HG02571 (cell line): ENCODE data around the gene LURAP1L.
"Not testable (repeated sequence)": the region's sequence is repeated elsewhere in the genome, so short reads cannot be mapped to it uniquely, and the experiment has no call there.

Source experiments
- ATAC-seq: cut with Tn5 transposase; IDR thresholded peaks from one replicate; pipeline ENCODE4 v1.9.1; 2021; ENCODE audit warnings: mild to moderate bottlenecking, moderate library complexity; ENCODE audit not compliant: unreplicated experiment

Gene LURAP1L

GRCh38 chr9:12851341-12852090 lies 76.7 kb downstream of the LURAP1L start:
- no peak for ATAC-seq

DNA sequence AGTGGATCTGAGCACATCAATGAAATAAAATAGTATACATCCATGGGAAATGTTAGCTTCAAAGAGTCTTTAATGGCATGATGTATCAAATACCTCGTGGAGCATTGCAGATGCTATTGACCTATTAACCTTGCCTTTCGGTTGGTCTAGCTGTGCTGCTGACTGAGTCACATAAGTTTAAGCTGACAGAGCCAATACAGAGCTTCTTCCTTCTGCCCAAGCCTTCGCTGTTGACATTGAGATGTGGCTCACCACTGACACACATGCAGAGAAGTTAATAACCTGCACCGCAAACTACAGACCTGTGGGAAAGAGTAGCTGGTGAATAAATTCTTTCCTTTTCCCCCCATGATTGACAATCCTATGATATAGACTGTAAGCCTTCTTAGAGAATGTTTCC lies 78.2 kb downstream of the LURAP1L start:
- ATAC-seq: no peak

DNA sequence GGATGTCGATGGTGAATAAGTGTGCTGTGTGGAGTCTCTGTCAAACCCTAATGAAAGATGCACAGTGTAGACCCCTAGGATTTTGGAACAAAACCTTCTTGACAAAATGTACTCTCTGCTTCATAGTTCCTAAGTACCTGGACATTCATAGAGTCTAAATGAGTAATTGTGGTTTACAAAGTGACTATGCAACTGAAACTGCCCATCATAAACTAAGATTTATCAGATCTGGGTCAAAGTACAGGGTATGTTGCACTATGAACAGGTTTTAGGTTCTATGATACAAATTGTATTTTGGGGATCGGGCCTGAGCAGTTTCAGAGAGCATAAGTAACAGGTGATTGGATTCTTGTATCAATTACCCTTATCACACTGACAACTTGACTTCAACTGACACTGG lies 79.4 kb downstream of the LURAP1L start:
- ATAC-seq: no peak

GRCh38 chr9:12855066-12855465 lies 80.2 kb downstream of the LURAP1L start:
- no peak for ATAC-seq

DNA sequence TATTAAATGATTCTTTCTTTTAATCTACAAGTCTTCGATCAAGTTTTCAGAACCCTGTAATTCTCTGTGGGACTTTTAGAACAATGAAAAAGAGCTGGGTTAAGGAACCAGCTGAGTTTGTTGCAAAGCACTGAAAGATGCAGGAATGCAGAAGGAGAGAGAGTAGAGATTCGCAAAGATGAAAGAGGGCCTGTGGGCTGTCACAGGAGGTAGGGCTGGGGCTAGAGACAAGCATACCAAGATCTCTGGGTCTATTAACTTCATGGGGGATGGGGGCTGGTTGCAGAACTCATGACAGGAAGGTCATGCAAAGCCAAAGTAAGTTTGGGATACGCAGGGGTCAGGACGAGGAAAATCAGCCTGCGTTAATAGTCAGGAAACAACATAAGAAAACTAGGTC lies 81.8 kb downstream of the LURAP1L start:
- ATAC-seq: no peak

- no peak for ATAC-seq
Observed at GRCh38 chr9:12859704-12860251, 85.0 kb downstream of the LURAP1L start.

DNA sequence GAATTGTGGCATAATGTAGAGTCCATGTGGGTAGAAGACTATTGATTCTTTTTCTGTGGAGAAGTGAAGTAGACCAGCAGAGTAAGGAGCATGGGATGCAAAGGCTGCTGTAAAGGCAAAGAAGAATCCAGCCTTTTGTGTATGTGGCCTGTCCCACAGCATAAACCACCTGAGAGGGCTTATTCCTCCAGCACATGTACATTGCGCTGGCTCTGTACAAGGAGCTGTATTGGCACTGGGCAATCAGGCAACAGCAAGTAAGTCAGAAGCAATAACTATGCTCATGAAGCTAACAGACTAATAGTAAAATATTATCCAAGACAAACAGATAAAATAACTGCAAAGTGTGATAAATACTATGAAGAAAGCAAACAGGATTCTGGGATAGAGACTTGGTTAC lies 86.2 kb downstream of the LURAP1L start:
- ATAC-seq: no peak

GRCh38 chr9:12862611-12863410 lies 88.0 kb downstream of the LURAP1L start:
- ATAC-seq: no peak

GRCh38 chr9:12863618-12864017 lies 88.8 kb downstream of the LURAP1L start:
- no peak for ATAC-seq

- not testable (repeated sequence) for ATAC-seq
Observed at GRCh38 chr9:12865380-12865779, 90.6 kb downstream of the LURAP1L start.
